Psoas muscle (tissue), 8 donors: ENCODE data around the gene BLCAP. TPM values are rescaled to one million over a fixed set of nuclear protein-coding genes. Genes with fewer than 3 reads are reported as not detected.

Source experiments
- ATAC-seq, 4 donors: fragments of 200-7000 bp; cut with Tn5 transposase; one replicate each; pipeline ENCODE4 v1.9.1; 2020; ENCODE audit warnings: moderate library complexity in 3 of 4, mild to moderate bottlenecking in 2 of 4
- DNase-seq, 2 donors: peaks; one replicate each; pipeline ENCODE4 v3.0.0-alpha.2; 2020
- H3K27ac ChIP-seq: fragments of 200-600 bp; one replicate; pipeline ENCODE4 v1.8.0; 2022
- H3K27me3 ChIP-seq, 3 donors: fragments of 200-600 bp in 1 of 3; one replicate each; pipeline versions ENCODE4 v1.6.1 to v1.8.0; 2013 to 2022; ENCODE audit warnings: low read length in 2 of 3, mild to moderate bottlenecking in 2 of 3, moderate library complexity in 1 of 3; ENCODE audit not compliant: insufficient read depth in 3 of 3
- H3K36me3 ChIP-seq, 2 donors: fragments of 200-600 bp in 1 of 2; one replicate each; pipeline versions ENCODE4 v1.6.1 to v1.8.0; 2013 to 2022; ENCODE audit warnings: low read depth in 1 of 2, mild to moderate bottlenecking in 1 of 2, moderate library complexity in 1 of 2; ENCODE audit not compliant: insufficient read depth in 1 of 2
- H3K4me1 ChIP-seq: fragments of 200-600 bp; one replicate; pipeline ENCODE4 v1.8.0; 2022
- H3K4me3 ChIP-seq: fragments of 200-600 bp; one replicate; pipeline ENCODE4 v1.8.0; 2022; ENCODE audit warnings: mild to moderate bottlenecking
- H3K9me3 ChIP-seq: fragments of 200-600 bp; one replicate; pipeline ENCODE4 v1.8.0; 2022
- WGBS, 3 donors: extraction: QIAGEN DNeasy Blood & Tissue Kit; methylation state at CpG; one replicate each; pipeline versions ENCODE4 v1.1.6 to v1.1.7; 2013; 5-methylcytosine and 5-hydroxymethylcytosine counted together
- intact Hi-C, 2 donors: fragments of 100-400 bp; cut with DNase I; formaldehyde crosslinking; loops; one replicate each; pipeline versions ENCODE4 v1.11.0 to v1.14.2; 2022
- polyA plus RNA-seq, 3 donors: library from polyadenylated mRNA; stranded (reverse); fragments of 200-250 nt; gene quantifications; one replicate each; pipeline ENCODE4 v1.2.3, GENCODE V29; 2013
- total RNA-seq, 4 donors: library from RNA; stranded (reverse); fragmentation: NEBNext Ultra II Directional in 2 of 4; extraction: Animal tissue kit (Norgen Biotek cat#: 25700) in 2 of 4; gene quantifications; one replicate each; pipeline versions ENCODE4 v1.2.1 to v1.2.4, GENCODE V29; 2021 to 2023
- TF ChIP-seq, protein P1 (sequence below): fragments of 200-600 bp; IDR thresholded peaks from one replicate; pipeline ENCODE4 v1.8.0; 2022; ENCODE audit warnings: antibody characterized with exemption
- donor health status: healthy with polysubstance abuse.
- donor health status: DM: no; HTN: no; CAD: no; lungs with moderate emphysema.
- donor health status: Bipolar disorder and iron deficiency.
- donor health status: healthy.
- donor health status: DM: yes; HTN: yes; CAD: no.
- donor health status: DM: no; HTN: no; CAD: no.
- donor health status: DM: no; HTN: no; CAD: no.
- donor health status: DM: yes; HTN: yes; CAD: no.

BLCAP gene
- total and polyA plus RNA-seq, 7 donors = 267 to 656 (median 366) TPM

DNA sequence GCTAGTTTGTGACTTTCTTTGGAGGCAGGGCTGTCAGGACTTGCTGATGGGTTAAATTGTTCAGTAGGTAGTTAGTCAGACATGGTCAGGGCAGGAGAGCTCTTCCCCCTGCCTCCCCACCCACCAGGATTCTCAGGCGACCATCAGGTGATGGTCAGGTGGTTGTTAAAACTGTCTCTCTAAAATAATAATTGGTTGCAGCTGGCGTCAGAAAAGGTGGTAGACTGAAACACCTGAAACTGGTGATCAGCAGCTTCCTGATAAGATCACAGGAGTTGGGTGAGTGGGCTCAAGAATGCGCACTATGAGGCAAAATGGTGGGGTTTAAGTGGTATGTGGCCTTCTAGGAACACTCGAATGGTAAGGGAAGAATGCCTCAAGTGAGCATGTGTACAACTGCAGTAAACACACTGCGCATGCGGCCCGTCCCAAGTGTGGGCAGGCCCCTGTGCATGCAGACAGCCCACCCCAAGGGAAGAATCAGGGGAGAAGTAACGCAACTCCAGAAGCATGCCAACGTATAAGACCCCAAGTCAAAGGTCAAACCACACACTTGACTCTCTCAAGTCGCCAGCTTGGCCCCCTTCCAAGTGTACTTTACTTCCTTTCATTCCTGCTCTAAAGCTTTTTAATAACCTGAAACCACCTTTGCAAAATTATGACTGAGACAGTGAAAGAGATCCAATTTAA is 7.9 kb upstream of the BLCAP start:
- Histone ChIP-seq H3K4me1 (peaks cover 3% of the 10 kb centered on the region), H3K27ac (no peak overlapping the region), H3K4me3 (no peak overlapping the region), H3K36me3 (no peaks in the 10 kb centered on the region), H3K27me3 (no peaks in the 10 kb centered on the region), H3K9me3 (no peaks in the 10 kb centered on the region)
- TF ChIP-seq, protein P1, sequence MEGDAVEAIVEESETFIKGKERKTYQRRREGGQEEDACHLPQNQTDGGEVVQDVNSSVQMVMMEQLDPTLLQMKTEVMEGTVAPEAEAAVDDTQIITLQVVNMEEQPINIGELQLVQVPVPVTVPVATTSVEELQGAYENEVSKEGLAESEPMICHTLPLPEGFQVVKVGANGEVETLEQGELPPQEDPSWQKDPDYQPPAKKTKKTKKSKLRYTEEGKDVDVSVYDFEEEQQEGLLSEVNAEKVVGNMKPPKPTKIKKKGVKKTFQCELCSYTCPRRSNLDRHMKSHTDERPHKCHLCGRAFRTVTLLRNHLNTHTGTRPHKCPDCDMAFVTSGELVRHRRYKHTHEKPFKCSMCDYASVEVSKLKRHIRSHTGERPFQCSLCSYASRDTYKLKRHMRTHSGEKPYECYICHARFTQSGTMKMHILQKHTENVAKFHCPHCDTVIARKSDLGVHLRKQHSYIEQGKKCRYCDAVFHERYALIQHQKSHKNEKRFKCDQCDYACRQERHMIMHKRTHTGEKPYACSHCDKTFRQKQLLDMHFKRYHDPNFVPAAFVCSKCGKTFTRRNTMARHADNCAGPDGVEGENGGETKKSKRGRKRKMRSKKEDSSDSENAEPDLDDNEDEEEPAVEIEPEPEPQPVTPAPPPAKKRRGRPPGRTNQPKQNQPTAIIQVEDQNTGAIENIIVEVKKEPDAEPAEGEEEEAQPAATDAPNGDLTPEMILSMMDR = no peak
- 53 to 57% (median 54%) methylated on average over 10 of the region's 10 CpGs for WGBS, 3 donors
- no peak for ATAC-seq
- intact Hi-C loops = loop anchor here (2.0 to 5.0 kb wide), 3 partner anchors 268 to 341 kb away; no protein-coding TSS in a partner anchor
- DNase-seq = no peak

DNA sequence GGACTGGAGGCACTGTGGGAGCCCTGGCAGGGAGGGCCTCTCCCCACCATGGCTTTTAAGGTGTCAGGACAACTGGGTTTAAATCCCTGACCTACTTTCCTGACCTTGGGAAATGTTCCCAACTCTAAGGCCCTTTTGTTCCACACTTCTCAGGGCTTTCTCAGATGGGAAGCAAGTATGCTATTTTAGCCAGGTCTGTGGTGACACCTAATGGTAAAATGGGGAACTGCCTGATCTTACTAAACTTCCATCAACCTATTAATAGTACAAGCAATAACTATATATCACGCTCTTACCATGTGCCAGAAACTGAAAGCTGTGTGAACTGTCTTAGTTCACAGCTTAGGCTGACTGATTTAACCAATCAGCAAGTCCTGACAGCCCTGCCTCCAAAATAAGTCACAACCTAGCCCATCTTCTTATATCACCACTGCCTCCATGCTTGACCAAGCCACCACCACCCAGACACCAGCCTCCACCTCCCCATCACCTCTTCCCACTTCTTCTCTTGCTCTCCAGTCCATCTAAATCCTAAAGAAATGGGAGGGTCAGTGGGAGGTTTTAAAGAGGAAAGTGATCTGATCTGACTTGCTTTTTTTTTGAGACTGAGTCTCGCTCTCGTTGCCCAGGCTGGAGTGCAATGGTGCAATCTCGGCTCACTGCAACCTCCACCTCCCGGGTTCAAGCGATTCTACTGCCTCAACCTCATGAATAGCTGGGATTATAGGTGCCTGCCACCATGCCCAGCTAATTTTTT is 6.9 kb upstream of the BLCAP start:
- Histone ChIP-seq H3K27me3 (no peaks in the 10 kb centered on the region), H3K4me3 (no peak overlapping the region), H3K4me1 (peaks cover 3% of the 10 kb centered on the region), H3K9me3 (no peaks in the 10 kb centered on the region), H3K36me3 (no peaks in the 10 kb centered on the region), H3K27ac (no peak overlapping the region)
- ATAC-seq (peak; percentile 91 to 97 (median 94)), DNase-seq (no peak)
- intact Hi-C loops = loop anchor here (2.0 to 5.0 kb wide), 5 partner anchors 147 to 340 kb away; no protein-coding TSS in a partner anchor
- TF ChIP-seq, protein P1 = peak; percentile 92
- 59 to 70% (median 66%) methylated on average over 6 of the region's 6 CpGs for WGBS, 3 donors

DNA sequence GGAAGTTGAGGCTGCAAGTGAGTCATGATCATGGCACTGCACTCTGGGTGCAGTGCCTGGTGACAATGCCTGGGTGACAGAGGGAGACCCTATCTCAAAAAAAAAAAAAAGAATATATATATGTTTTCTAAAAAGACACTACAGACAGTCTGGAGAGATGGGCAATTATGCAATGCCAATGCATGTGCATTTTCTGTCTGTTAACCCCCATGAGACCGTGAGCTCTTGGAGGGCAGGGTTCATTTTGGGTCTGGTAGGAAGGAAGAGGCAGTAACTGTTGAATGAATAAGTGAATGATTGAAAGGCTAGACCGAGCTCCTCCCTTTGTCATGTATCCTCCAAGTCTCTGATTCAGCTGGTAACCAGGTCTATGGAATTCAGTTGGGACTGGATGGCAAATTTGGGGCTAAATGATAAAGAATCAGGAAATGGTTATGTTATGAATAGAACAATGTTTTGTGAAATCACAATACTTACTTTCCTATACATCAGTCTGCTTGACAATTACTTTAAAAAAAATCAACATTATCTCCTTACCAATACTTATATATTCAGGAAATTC is 5.6 kb upstream of the BLCAP start:
- ATAC-seq = no peak
- H3K27ac ChIP-seq = no peak overlapping the region
- H3K9me3 ChIP-seq = no peaks in the 10 kb centered on the region
- peaks cover 12% of the 10 kb centered on the region for H3K4me1 ChIP-seq
- WGBS, 3 donors = 82 to 84% (median 83%) methylated on average over 2 of the region's 2 CpGs
- H3K36me3 ChIP-seq = no peaks in the 10 kb centered on the region
- intact Hi-C loops = loop anchor here (2.0 to 5.0 kb wide), 3 partner anchors 146 to 264 kb away; no protein-coding TSS in a partner anchor
- H3K27me3 ChIP-seq = no peaks in the 10 kb centered on the region
- no peak overlapping the region for H3K4me3 ChIP-seq
- no peak for DNase-seq
- TF ChIP-seq, protein P1 = no peak

DNA sequence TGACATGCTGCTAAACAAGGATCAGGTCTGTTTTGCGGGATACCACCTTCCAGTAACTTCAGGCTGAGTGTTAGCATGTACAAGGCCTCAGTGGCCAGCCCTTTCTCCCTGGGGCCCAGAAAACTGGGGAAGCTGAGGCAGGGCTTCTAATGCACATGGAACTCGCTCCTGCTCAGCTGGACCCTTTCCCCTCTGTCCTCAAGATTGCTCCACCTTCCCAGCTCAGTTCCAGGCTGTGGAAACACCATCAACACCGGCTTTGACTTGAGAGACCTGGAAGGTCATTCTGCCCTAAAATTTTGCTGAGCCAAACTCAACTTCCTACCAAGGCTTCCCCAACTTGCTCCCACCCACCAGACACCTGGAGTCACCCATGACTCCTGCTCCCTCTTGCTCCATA is 4.2 kb upstream of the BLCAP start:
- Histone ChIP-seq H3K4me3 (no peak overlapping the region), H3K9me3 (no peaks in the 10 kb centered on the region), H3K27ac (no peak overlapping the region), H3K36me3 (no peaks in the 10 kb centered on the region), H3K27me3 (no peaks in the 10 kb centered on the region), H3K4me1 (peaks cover 12% of the 10 kb centered on the region)
- TF ChIP-seq, protein P1 = no peak
- WGBS, 3 donors = 88 to 95% (median 89%) methylated on average over 3 of the region's 3 CpGs
- DNase-seq (no peak), ATAC-seq (no peak)
- intact Hi-C loops = loop anchor here (2.0 to 5.0 kb wide), 3 partner anchors 145 to 263 kb away; no protein-coding TSS in a partner anchor
